GM12892 (cell line): Measurements from ENCODE around the gene PSMB4.

Source experiments
- POLR2A ChIP-seq: IDR thresholded peaks from 2 replicates; pipeline ENCODE4 v1.6.1; 2011; ENCODE audit warnings: low read depth, low read length, control low read depth
- POLR2AphosphoS5 ChIP-seq: IDR thresholded peaks from 2 replicates; pipeline ENCODE4 v1.6.1; 2011; ENCODE audit warnings: low read depth, low read length, control low read depth
- TAF1 ChIP-seq: IDR thresholded peaks from 2 replicates; pipeline ENCODE4 v1.6.1; 2011; ENCODE audit warnings: low read depth, mild to moderate bottlenecking, control low read depth, low read length, borderline replicate concordance

DNA sequence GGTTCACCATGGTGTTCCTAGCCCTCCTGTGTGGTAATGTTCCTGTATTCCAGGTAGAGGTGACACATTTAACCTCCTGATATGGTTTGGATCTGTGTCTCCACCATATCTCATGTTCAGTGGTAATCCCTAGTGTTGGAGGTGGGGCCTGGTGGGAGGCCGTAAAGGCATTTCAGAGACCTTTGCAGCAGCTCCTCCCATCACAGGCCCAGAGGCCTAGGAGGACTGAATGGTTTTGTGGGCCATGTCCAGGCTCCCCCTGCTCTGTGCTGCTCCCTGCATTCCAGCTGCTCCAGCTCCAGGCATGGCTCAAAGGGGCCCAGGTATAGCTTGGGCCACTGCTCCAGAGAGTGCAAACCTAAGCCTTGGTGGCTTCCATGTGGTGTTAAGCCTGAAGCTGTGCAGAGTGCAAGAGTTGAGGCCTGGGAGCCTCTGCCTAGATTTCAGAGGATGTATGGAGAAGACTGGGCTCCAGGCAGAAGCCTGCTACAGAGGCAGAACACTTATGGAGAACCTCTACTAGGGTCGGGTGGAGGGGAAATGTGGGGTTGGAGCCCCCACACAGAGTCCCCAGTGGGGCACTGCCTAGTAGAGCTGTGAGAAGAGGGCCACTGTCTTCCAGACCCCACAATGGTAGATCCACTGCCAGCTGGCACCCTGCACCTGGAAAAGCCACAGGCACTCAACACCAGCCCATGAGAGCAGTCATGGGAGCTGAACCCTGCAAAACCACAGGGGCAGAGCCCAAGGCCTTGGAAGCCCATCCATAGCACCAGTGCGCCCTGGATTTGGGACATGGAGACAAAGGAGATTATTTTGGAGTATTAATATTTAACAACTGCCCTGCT, 36.8 kb upstream of the PSMB4 start:
- no peak for TF ChIP-seq POLR2A
- no peak for TF ChIP-seq TAF1
- TF ChIP-seq POLR2AphosphoS5: no peak
